Thoracic aorta (tissue), 2 donors: ENCODE data around the gene ZNF827. TPM values are rescaled to one million over a fixed set of nuclear protein-coding genes. Genes with fewer than 3 reads are reported as not detected.

Source experiments
- ATAC-seq: fragments of 150-250 bp; one replicate; pipeline ENCODE4 v1.8.0; 2017; ENCODE audit warnings: low read depth; ENCODE audit not compliant: insufficient number of reproducible peaks, low FRiP score
- DNase-seq: peaks from one replicate; pipeline ENCODE4 v3.0.0-alpha.2; 2020; ENCODE audit warnings: low spot score
- H3K27ac ChIP-seq, 2 donors: fragments of 200-600 bp; sonication (generic); 1 replicate in 1 of 2; 2 replicates in 1 of 2; pipeline ENCODE4 v1.5.1; 2016; ENCODE audit warnings: mild to moderate bottlenecking in 2 of 2, moderate library complexity in 2 of 2
- H3K27me3 ChIP-seq: fragments of 200-600 bp; sonication (generic); replicated peaks from 2 replicates; pipeline ENCODE4 v1.6.0; 2016; ENCODE audit warnings: mild to moderate bottlenecking; ENCODE audit not compliant: insufficient read depth
- H3K36me3 ChIP-seq: fragments of 200-600 bp; sonication (generic); one replicate; pipeline ENCODE4 v1.5.1; 2016
- H3K4me1 ChIP-seq, 2 donors: fragments of 200-600 bp; sonication (generic); 1 replicate in 1 of 2; 2 replicates in 1 of 2; pipeline versions ENCODE4 v1.5.1 to v1.6.0; 2016; ENCODE audit warnings: low read depth in 2 of 2, mild to moderate bottlenecking in 1 of 2; ENCODE audit not compliant: control insufficient read depth in 1 of 2
- H3K4me3 ChIP-seq: fragments of 200-600 bp; sonication (generic); 2 replicates; pipeline ENCODE4 v1.5.1; 2016; ENCODE audit warnings: mild to moderate bottlenecking
- H3K9me3 ChIP-seq: fragments of 200-600 bp; sonication (generic); 2 replicates; pipeline ENCODE4 v1.5.1; 2016
- CTCF ChIP-seq: fragments of 200-600 bp; sonication (generic); IDR thresholded peaks from one replicate; pipeline ENCODE4 v1.5.1; 2019; ENCODE audit warnings: antibody characterized with exemption
- total RNA-seq, 2 donors: library from RNA; depleted of rRNA; stranded (reverse); fragments of >200 nt; gene quantifications; one replicate each; pipeline versions ENCODE4 v1.1.0 to v1.2.3, GENCODE V29; 2016

ZNF827 gene
- total RNA-seq, 2 donors from 2014 or later = 20.2 to 41.4 TPM

GRCh38 chr4:145928748-145929147 is 9.9 kb downstream of the ZNF827 start:
- no peak for ATAC-seq
- Histone ChIP-seq H3K27me3 (no peaks in the 10 kb centered on the region), H3K4me3 (no peak overlapping the region), H3K4me1 (peaks cover 0 to 21% of the 10 kb centered on the region in 2 donors), H3K36me3 (no peaks in the 10 kb centered on the region), H3K27ac (no peak overlapping the region), H3K9me3 (no peaks in the 10 kb centered on the region)
- no peak for TF ChIP-seq CTCF
- DNase-seq = no peak

DNA sequence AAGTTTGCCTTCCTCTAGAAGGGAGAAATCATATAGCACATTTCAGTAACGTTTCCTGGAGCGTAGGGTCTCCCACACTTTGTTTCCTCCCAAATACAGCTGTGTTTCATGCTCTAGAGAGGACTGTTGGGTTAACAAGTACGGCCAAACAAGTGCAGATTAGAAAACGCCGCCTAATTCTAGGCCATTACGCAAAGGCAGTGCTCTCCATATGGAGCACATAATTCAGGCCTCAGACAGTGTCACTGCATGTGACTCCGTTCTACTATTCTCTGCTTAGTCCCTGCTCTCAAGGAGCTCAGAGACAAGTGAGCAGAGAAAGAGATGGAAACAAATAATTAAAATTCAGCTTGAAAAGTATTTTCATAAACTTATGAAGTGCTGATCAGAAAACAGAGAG is 11.6 kb downstream of the ZNF827 start:
- H3K36me3 ChIP-seq = no peaks in the 10 kb centered on the region
- TF ChIP-seq CTCF = no peak
- H3K27me3 ChIP-seq = no peaks in the 10 kb centered on the region

DNA sequence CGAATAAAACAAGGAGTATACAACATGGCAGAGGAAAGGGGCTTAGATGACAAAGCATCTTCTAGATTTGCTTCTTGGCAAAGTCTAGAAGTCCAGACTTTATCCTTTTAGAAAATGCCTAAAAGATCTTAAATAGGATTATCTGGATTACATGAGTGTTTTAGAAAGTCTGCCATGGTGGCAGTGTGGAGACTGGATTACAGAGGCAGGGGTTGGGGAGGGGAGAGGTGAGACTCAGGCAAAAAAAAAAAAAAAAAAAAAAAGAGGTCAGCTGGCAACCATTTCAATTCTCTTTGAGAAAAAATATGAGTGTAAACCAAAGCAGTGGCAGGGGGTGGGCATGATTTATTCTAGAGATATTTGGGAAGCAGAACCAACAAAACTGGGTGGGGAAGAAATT is 17.4 kb downstream of the ZNF827 start:
- DNase-seq = no peak
- Histone ChIP-seq H3K27ac (no peak overlapping the region), H3K9me3 (no peaks in the 10 kb centered on the region), H3K4me1 (peaks cover 9 to 34% of the 10 kb centered on the region in 2 donors), H3K4me3 (no peak overlapping the region), H3K27me3 (no peaks in the 10 kb centered on the region), H3K36me3 (no peaks in the 10 kb centered on the region)
- TF ChIP-seq CTCF = no peak
- no peak for ATAC-seq

More for the DNA sequence above, 11.6 kb downstream of the ZNF827 start:
- Histone ChIP-seq H3K4me3 (no peak overlapping the region), H3K27ac (no peak overlapping the region), H3K9me3 (no peaks in the 10 kb centered on the region), H3K4me1 (peaks cover 0 to 18% of the 10 kb centered on the region in 2 donors)
- ATAC-seq (no peak), DNase-seq (no peak)

- no peak overlapping the region for H3K27ac ChIP-seq
- peak overlapping the region; percentile 41 for H3K4me3 ChIP-seq
- no peaks in the 10 kb centered on the region for H3K9me3 ChIP-seq
- no peaks in the 10 kb centered on the region for H3K36me3 ChIP-seq
- no peaks in the 10 kb centered on the region for H3K27me3 ChIP-seq
- DNase-seq = no peak
- no peak for TF ChIP-seq CTCF
- peaks cover 9 to 34% of the 10 kb centered on the region in 2 donors for H3K4me1 ChIP-seq
- no peak for ATAC-seq
These were observed 18.4 kb downstream of the ZNF827 start for GRCh38 chr4:145920205-145920604.

DNA sequence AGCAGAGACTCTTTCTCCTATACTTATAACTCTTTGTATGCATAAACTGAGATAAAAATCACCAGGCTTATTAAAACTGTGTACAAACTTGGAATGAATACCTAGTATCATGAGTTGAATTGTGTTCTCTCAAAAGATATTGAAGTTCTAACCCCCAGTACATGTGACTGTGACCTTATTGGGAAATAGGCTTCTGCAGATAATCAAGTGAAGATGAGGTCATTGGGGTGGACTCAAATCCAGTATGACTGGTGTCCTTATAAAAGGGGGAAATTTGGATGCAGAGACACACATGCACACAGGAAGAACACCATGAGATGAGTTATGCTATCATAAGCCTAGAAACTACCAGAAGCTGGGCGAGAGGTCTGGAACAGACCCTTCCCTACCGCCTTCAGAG is 26.2 kb downstream of the ZNF827 start:
- H3K27me3 ChIP-seq = no peaks in the 10 kb centered on the region
- H3K27ac ChIP-seq = no peak overlapping the region
- H3K4me1 ChIP-seq = peaks cover 10 to 13% of the 10 kb centered on the region in 2 donors
- no peaks in the 10 kb centered on the region for H3K9me3 ChIP-seq
- H3K36me3 ChIP-seq = no peaks in the 10 kb centered on the region
- ATAC-seq (no peak), DNase-seq (no peak)
- no peak for TF ChIP-seq CTCF
- no peak overlapping the region for H3K4me3 ChIP-seq
